Upper lobe of left lung (tissue), 4 donors: ENCODE measurements around the gene CLCN1.

Experiments
- POLR2A ChIP-seq, 4 donors: fragments of 450-650 bp; IDR thresholded peaks; one replicate each; pipeline ENCODE4 v1.5.1; 2016 to 2017; ENCODE audit warnings: antibody characterized with exemption in 4 of 4, mild to moderate bottlenecking in 2 of 4
- POLR2AphosphoS5 ChIP-seq, 2 donors: sonication (generic); formaldehyde crosslinking; IDR thresholded peaks; one replicate each; pipeline ENCODE4 v1.5.1; 2017; ENCODE audit warnings: antibody characterized with exemption in 2 of 2

GRCh38 chr7:143295870-143296269 lies 20.0 kb upstream of the CLCN1 start:
- TF ChIP-seq POLR2AphosphoS5 (IDR thresholded peaks at IDR 0.05) = no peak
- no peak for TF ChIP-seq POLR2A (IDR thresholded peaks at IDR 0.05)
